Measurements from ENCODE around the gene TEX13C.

The TEX13C gene

GRCh38 chrX:125319646-125320521 is at the start of gene TEX13C:
Gene TEX13C (plus strand): TSS chrX:125319871. CDS start chrX:125320120, 249 bp downstream.
- Histone ChIP-seq H3K36me3 (ENCODE audit: control insufficient read depth in 2 of 2, insufficient read depth in 2 of 2, low read length in 2 of 2) (no peaks in the 10 kb centered on the region), H3K27me3 (ENCODE audit: control insufficient read depth in 1 of 2, insufficient read depth in 2 of 2, low read length in 2 of 2) (peaks cover 0 to 6% of the 10 kb centered on the region in 2 donors), H3K9ac (ENCODE audit: low read length in 2 of 2) (no peak within 1 kb of the TSS), H3K9me3 (ENCODE audit: control insufficient read depth in 2 of 2, low read length in 2 of 2) (no peaks in the 10 kb centered on the region), H3K27ac (ENCODE audit: low read length) (no peak within 1 kb of the TSS), H3K4me1 (ENCODE audit: control insufficient read depth, insufficient read depth, low read length) (no peaks in the 10 kb centered on the region), H3K4me3 (ENCODE audit: low read length in 2 of 2) (no peak within 1 kb of the TSS)

- Histone ChIP-seq H3K27me3 (ENCODE audit: control insufficient read depth in 1 of 2, insufficient read depth in 2 of 2, low read length in 2 of 2) (peaks cover 0 to 6% of the 10 kb centered on the region in 2 donors), H3K27ac (ENCODE audit: low read length) (no peak overlapping the region), H3K36me3 (ENCODE audit: control insufficient read depth in 2 of 2, insufficient read depth in 2 of 2, low read length in 2 of 2) (no peaks in the 10 kb centered on the region), H3K9ac (ENCODE audit: low read length in 2 of 2) (no peak overlapping the region), H3K9me3 (ENCODE audit: control insufficient read depth in 2 of 2, low read length in 2 of 2) (no peaks in the 10 kb centered on the region), H3K4me3 (ENCODE audit: low read length in 2 of 2) (no peak overlapping the region), H3K4me1 (ENCODE audit: control insufficient read depth, insufficient read depth, low read length) (no peaks in the 10 kb centered on the region)
These were observed 32.4 kb upstream of the TEX13C start for GRCh38 chrX:125287282-125287681.

- no peak overlapping the region for H3K9ac ChIP-seq (ENCODE audit: low read length in 2 of 2)
- H3K9me3 ChIP-seq (ENCODE audit: control insufficient read depth in 2 of 2, low read length in 2 of 2): no peaks in the 10 kb centered on the region
- peaks cover 0 to 6% of the 10 kb centered on the region in 2 donors for H3K27me3 ChIP-seq (ENCODE audit: control insufficient read depth in 1 of 2, insufficient read depth in 2 of 2, low read length in 2 of 2)
- no peaks in the 10 kb centered on the region for H3K36me3 ChIP-seq (ENCODE audit: control insufficient read depth in 2 of 2, insufficient read depth in 2 of 2, low read length in 2 of 2)
- H3K4me1 ChIP-seq (ENCODE audit: control insufficient read depth, insufficient read depth, low read length): no peaks in the 10 kb centered on the region
- no peak overlapping the region for H3K27ac ChIP-seq (ENCODE audit: low read length)
- no peak overlapping the region for H3K4me3 ChIP-seq (ENCODE audit: low read length in 2 of 2)
These were observed 31.3 kb upstream of the TEX13C start for GRCh38 chrX:125288343-125288742.

- Histone ChIP-seq H3K4me1 (ENCODE audit: control insufficient read depth, insufficient read depth, low read length) (no peaks in the 10 kb centered on the region), H3K27ac (ENCODE audit: low read length) (no peak overlapping the region), H3K27me3 (ENCODE audit: control insufficient read depth in 1 of 2, insufficient read depth in 2 of 2, low read length in 2 of 2) (peaks cover 0 to 6% of the 10 kb centered on the region in 2 donors), H3K9ac (ENCODE audit: low read length in 2 of 2) (no peak overlapping the region), H3K36me3 (ENCODE audit: control insufficient read depth in 2 of 2, insufficient read depth in 2 of 2, low read length in 2 of 2) (no peaks in the 10 kb centered on the region), H3K9me3 (ENCODE audit: control insufficient read depth in 2 of 2, low read length in 2 of 2) (no peaks in the 10 kb centered on the region), H3K4me3 (ENCODE audit: low read length in 2 of 2) (no peak overlapping the region)
These were observed 30.5 kb upstream of the TEX13C start for GRCh38 chrX:125289209-125289608.

- no peak overlapping the region for H3K27ac ChIP-seq (ENCODE audit: low read length)
- H3K9me3 ChIP-seq (ENCODE audit: control insufficient read depth in 2 of 2, low read length in 2 of 2): no peaks in the 10 kb centered on the region
- no peaks in the 10 kb centered on the region for H3K4me1 ChIP-seq (ENCODE audit: control insufficient read depth, insufficient read depth, low read length)
- H3K4me3 ChIP-seq (ENCODE audit: low read length in 2 of 2): no peak overlapping the region
- no peaks in the 10 kb centered on the region for H3K36me3 ChIP-seq (ENCODE audit: control insufficient read depth in 2 of 2, insufficient read depth in 2 of 2, low read length in 2 of 2)
- H3K9ac ChIP-seq (ENCODE audit: low read length in 2 of 2): no peak overlapping the region
- H3K27me3 ChIP-seq (ENCODE audit: control insufficient read depth in 1 of 2, insufficient read depth in 2 of 2, low read length in 2 of 2): peaks cover 0 to 6% of the 10 kb centered on the region in 2 donors
These were observed 29.8 kb upstream of the TEX13C start for GRCh38 chrX:125289920-125290319.

GRCh38 chrX:125291124-125291523 is 28.5 kb upstream of the TEX13C start:
- Histone ChIP-seq H3K4me3 (ENCODE audit: low read length in 2 of 2) (no peak overlapping the region), H3K9ac (ENCODE audit: low read length in 2 of 2) (no peak overlapping the region)

GRCh38 chrX:125293850-125294780 is 25.6 kb upstream of the TEX13C start:
- no peak overlapping the region for H3K9ac ChIP-seq (ENCODE audit: low read length in 2 of 2)
- H3K36me3 ChIP-seq (ENCODE audit: control insufficient read depth in 2 of 2, insufficient read depth in 2 of 2, low read length in 2 of 2): no peaks in the 10 kb centered on the region
- no peak overlapping the region for H3K27ac ChIP-seq (ENCODE audit: low read length)
- H3K4me1 ChIP-seq (ENCODE audit: control insufficient read depth, insufficient read depth, low read length): no peaks in the 10 kb centered on the region
- H3K27me3 ChIP-seq (ENCODE audit: control insufficient read depth in 1 of 2, insufficient read depth in 2 of 2, low read length in 2 of 2): no peaks in the 10 kb centered on the region
- H3K9me3 ChIP-seq (ENCODE audit: control insufficient read depth in 2 of 2, low read length in 2 of 2): no peaks in the 10 kb centered on the region
- no peak overlapping the region for H3K4me3 ChIP-seq (ENCODE audit: low read length in 2 of 2)

More at GRCh38 chrX:125291124-125291523, 28.5 kb upstream of the TEX13C start:
- Histone ChIP-seq H3K27me3 (ENCODE audit: control insufficient read depth in 1 of 2, insufficient read depth in 2 of 2, low read length in 2 of 2) (peaks cover 0 to 6% of the 10 kb centered on the region in 2 donors), H3K4me1 (ENCODE audit: control insufficient read depth, insufficient read depth, low read length) (no peaks in the 10 kb centered on the region), H3K9me3 (ENCODE audit: control insufficient read depth in 2 of 2, low read length in 2 of 2) (no peaks in the 10 kb centered on the region), H3K36me3 (ENCODE audit: control insufficient read depth in 2 of 2, insufficient read depth in 2 of 2, low read length in 2 of 2) (no peaks in the 10 kb centered on the region), H3K27ac (ENCODE audit: low read length) (no peak overlapping the region)

GRCh38 chrX:125295337-125295736 is 24.3 kb upstream of the TEX13C start:
- Histone ChIP-seq H3K9ac (ENCODE audit: low read length in 2 of 2) (no peak overlapping the region), H3K27ac (ENCODE audit: low read length) (no peak overlapping the region), H3K27me3 (ENCODE audit: control insufficient read depth in 1 of 2, insufficient read depth in 2 of 2, low read length in 2 of 2) (no peaks in the 10 kb centered on the region), H3K9me3 (ENCODE audit: control insufficient read depth in 2 of 2, low read length in 2 of 2) (no peaks in the 10 kb centered on the region), H3K4me1 (ENCODE audit: control insufficient read depth, insufficient read depth, low read length) (no peaks in the 10 kb centered on the region), H3K4me3 (ENCODE audit: low read length in 2 of 2) (no peak overlapping the region), H3K36me3 (ENCODE audit: control insufficient read depth in 2 of 2, insufficient read depth in 2 of 2, low read length in 2 of 2) (no peaks in the 10 kb centered on the region)

- H3K27ac ChIP-seq (ENCODE audit: low read length): no peak overlapping the region
- H3K4me3 ChIP-seq (ENCODE audit: low read length in 2 of 2): no peak overlapping the region
- no peaks in the 10 kb centered on the region for H3K9me3 ChIP-seq (ENCODE audit: control insufficient read depth in 2 of 2, low read length in 2 of 2)
- H3K9ac ChIP-seq (ENCODE audit: low read length in 2 of 2): no peak overlapping the region
- H3K4me1 ChIP-seq (ENCODE audit: control insufficient read depth, insufficient read depth, low read length): no peaks in the 10 kb centered on the region
- no peaks in the 10 kb centered on the region for H3K36me3 ChIP-seq (ENCODE audit: control insufficient read depth in 2 of 2, insufficient read depth in 2 of 2, low read length in 2 of 2)
- no peaks in the 10 kb centered on the region for H3K27me3 ChIP-seq (ENCODE audit: control insufficient read depth in 1 of 2, insufficient read depth in 2 of 2, low read length in 2 of 2)
These were observed 20.8 kb upstream of the TEX13C start for GRCh38 chrX:125298871-125299270.

GRCh38 chrX:125306335-125306866 is 13.3 kb upstream of the TEX13C start:
- no peaks in the 10 kb centered on the region for H3K9me3 ChIP-seq (ENCODE audit: control insufficient read depth in 2 of 2, low read length in 2 of 2)
- no peaks in the 10 kb centered on the region for H3K4me1 ChIP-seq (ENCODE audit: control insufficient read depth, insufficient read depth, low read length)
- no peaks in the 10 kb centered on the region for H3K27me3 ChIP-seq (ENCODE audit: control insufficient read depth in 1 of 2, insufficient read depth in 2 of 2, low read length in 2 of 2)
- no peak overlapping the region for H3K4me3 ChIP-seq (ENCODE audit: low read length in 2 of 2)
- H3K36me3 ChIP-seq (ENCODE audit: control insufficient read depth in 2 of 2, insufficient read depth in 2 of 2, low read length in 2 of 2): no peaks in the 10 kb centered on the region
- H3K9ac ChIP-seq (ENCODE audit: low read length in 2 of 2): no peak overlapping the region
- no peak overlapping the region for H3K27ac ChIP-seq (ENCODE audit: low read length)
